Esophagus (tissue), 2 donors: ENCODE data around the gene GLI2. TPM values are rescaled to one million over a fixed set of nuclear protein-coding genes. Genes with fewer than 3 reads are reported as not detected.

Source experiments
- H3K27ac ChIP-seq, 2 donors: one replicate each; pipeline ENCODE4 v1.5.1; 2013; ENCODE audit warnings: low read depth in 2 of 2, mild to moderate bottlenecking in 2 of 2, inconsistent platforms in 1 of 2, low read length in 1 of 2, moderate library complexity in 1 of 2
- H3K27me3 ChIP-seq, 2 donors: one replicate each; pipeline ENCODE4 v1.6.1; 2013; ENCODE audit warnings: low read length in 2 of 2, control low read depth in 1 of 2, mild to moderate bottlenecking in 1 of 2; ENCODE audit not compliant: insufficient read depth in 2 of 2, control insufficient read depth in 1 of 2
- H3K36me3 ChIP-seq, 2 donors: one replicate each; pipeline ENCODE4 v1.6.1; 2013; ENCODE audit warnings: low read length in 1 of 2; ENCODE audit not compliant: control insufficient read depth in 2 of 2, insufficient read depth in 2 of 2
- H3K4me1 ChIP-seq, 2 donors: one replicate each; pipeline ENCODE4 v1.6.1; 2013; ENCODE audit warnings: low read length in 1 of 2; ENCODE audit not compliant: control insufficient read depth in 2 of 2, insufficient read depth in 2 of 2
- H3K4me3 ChIP-seq, 2 donors: one replicate each; pipeline ENCODE4 v1.5.1; 2013; ENCODE audit warnings: low read length in 2 of 2, mild to moderate bottlenecking in 2 of 2, low read depth in 1 of 2, moderate library complexity in 1 of 2
- H3K9me3 ChIP-seq, 2 donors: one replicate each; pipeline ENCODE4 v1.6.1; 2013; ENCODE audit warnings: mild to moderate bottlenecking in 2 of 2, low read depth in 1 of 2, low read length in 1 of 2, moderate library complexity in 1 of 2; ENCODE audit not compliant: control insufficient read depth in 2 of 2, insufficient read depth in 1 of 2
- WGBS, 2 donors: extraction: QIAGEN DNeasy Blood & Tissue Kit; methylation state at CpG; one replicate each; pipeline ENCODE4 v1.1.7; 2013; 5-methylcytosine and 5-hydroxymethylcytosine counted together
- polyA plus RNA-seq, 2 donors: library from polyadenylated mRNA; stranded (reverse); fragments of 200-250 nt; gene quantifications; one replicate each; pipeline ENCODE4 v1.2.3, GENCODE V29; 2013
- donor health status: healthy with polysubstance abuse.
- donor health status: Bipolar disorder and iron deficiency.

Gene GLI2
- polyA plus RNA-seq, 2 donors, result 0.31 to 0.35 TPM

GRCh38 chr2:120771781-120772208, 36.1 kb downstream of the GLI2 start:
- whole genome bisulfite sequencing, 2 donors, result 67 to 81% methylated on average over 5 of the region's 5 CpGs

GRCh38 chr2:120772261-120772660, 36.6 kb downstream of the GLI2 start:
- Histone ChIP-seq H3K4me3 (no peak overlapping the region), H3K4me1 (peaks cover 0 to 3% of the 10 kb centered on the region in 2 donors), H3K36me3 (no peaks in the 10 kb centered on the region), H3K27ac (no peak overlapping the region), H3K27me3 (no peaks in the 10 kb centered on the region), H3K9me3 (peaks cover 0 to 3% of the 10 kb centered on the region in 2 donors)
- WGBS, 2 donors, result 82 to 88% methylated on average over 5 of the region's 5 CpGs

More at GRCh38 chr2:120771781-120772208, 36.1 kb downstream of the GLI2 start:
- H3K27ac ChIP-seq, result no peak overlapping the region
- H3K4me3 ChIP-seq, result no peak overlapping the region
- no peaks in the 10 kb centered on the region for H3K27me3 ChIP-seq
- H3K36me3 ChIP-seq, result no peaks in the 10 kb centered on the region
- no peaks in the 10 kb centered on the region for H3K4me1 ChIP-seq
- H3K9me3 ChIP-seq, result peaks cover 0 to 3% of the 10 kb centered on the region in 2 donors

DNA sequence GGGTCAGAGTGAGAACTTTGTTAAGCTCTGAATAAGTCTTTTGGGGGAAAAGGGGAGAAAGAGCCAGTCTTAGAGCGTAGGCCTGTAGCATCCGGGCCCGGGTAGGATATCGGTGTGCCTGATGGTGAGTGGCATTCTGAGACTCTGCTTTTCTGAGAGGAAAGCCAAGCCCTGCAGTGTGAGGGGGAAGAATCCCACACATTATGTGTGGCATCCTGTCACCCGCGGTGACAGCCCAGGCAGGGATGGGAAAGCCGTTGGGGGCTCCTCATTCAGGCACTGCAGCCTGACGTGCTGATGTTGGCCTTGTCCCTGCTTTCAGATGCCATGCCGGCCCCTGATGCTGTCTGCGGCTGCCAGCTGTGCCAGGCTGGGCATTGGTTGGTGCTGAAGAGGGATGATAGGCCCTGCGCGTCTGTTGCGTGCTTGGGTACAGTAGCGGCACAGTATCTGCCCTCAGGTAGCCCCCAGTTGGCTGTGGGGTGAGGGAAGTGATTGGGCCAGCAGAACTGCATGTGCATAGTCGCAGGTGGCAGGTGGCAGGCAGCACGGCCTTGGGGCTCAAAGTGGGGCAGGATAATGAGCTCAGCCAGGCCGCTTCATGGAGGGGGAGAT, 37.6 kb downstream of the GLI2 start:
- no peaks in the 10 kb centered on the region for H3K27me3 ChIP-seq
- H3K4me3 ChIP-seq, result no peak overlapping the region
- H3K27ac ChIP-seq, result no peak overlapping the region
- WGBS, 2 donors, result 94 to 95% methylated on average over 17 of the region's 17 CpGs
- peaks cover 0 to 3% of the 10 kb centered on the region in 2 donors for H3K9me3 ChIP-seq
- H3K36me3 ChIP-seq, result no peaks in the 10 kb centered on the region
- H3K4me1 ChIP-seq, result peaks cover 0 to 3% of the 10 kb centered on the region in 2 donors

- WGBS, 2 donors, result 78 to 88% methylated on average over 5 of the region's 5 CpGs
- Histone ChIP-seq H3K4me1 (peaks cover 0 to 3% of the 10 kb centered on the region in 2 donors), H3K9me3 (peaks cover 0 to 3% of the 10 kb centered on the region in 2 donors), H3K27me3 (no peaks in the 10 kb centered on the region), H3K4me3 (no peak overlapping the region), H3K36me3 (no peaks in the 10 kb centered on the region), H3K27ac (no peak overlapping the region)
Observed at GRCh38 chr2:120774557-120775160, 39.0 kb downstream of the GLI2 start.

- Histone ChIP-seq H3K4me1 (peaks cover 0 to 3% of the 10 kb centered on the region in 2 donors), H3K9me3 (peaks cover 0 to 3% of the 10 kb centered on the region in 2 donors), H3K36me3 (no peaks in the 10 kb centered on the region), H3K4me3 (no peak overlapping the region), H3K27ac (no peak overlapping the region), H3K27me3 (no peaks in the 10 kb centered on the region)
- 90 to 93% methylated on average over 17 of the region's 17 CpGs for whole genome bisulfite sequencing, 2 donors
Observed at GRCh38 chr2:120775194-120775593, 39.5 kb downstream of the GLI2 start.

GRCh38 chr2:120775801-120776589, 40.3 kb downstream of the GLI2 start:
- 86 to 94% methylated on average over 15 of the region's 15 CpGs for WGBS, 2 donors
- H3K36me3 ChIP-seq, result no peaks in the 10 kb centered on the region
- H3K27ac ChIP-seq, result no peak overlapping the region
- no peak overlapping the region for H3K4me3 ChIP-seq
- H3K27me3 ChIP-seq, result no peaks in the 10 kb centered on the region
- peaks cover 0 to 3% of the 10 kb centered on the region in 2 donors for H3K4me1 ChIP-seq
- H3K9me3 ChIP-seq, result peaks cover 0 to 3% of the 10 kb centered on the region in 2 donors

DNA sequence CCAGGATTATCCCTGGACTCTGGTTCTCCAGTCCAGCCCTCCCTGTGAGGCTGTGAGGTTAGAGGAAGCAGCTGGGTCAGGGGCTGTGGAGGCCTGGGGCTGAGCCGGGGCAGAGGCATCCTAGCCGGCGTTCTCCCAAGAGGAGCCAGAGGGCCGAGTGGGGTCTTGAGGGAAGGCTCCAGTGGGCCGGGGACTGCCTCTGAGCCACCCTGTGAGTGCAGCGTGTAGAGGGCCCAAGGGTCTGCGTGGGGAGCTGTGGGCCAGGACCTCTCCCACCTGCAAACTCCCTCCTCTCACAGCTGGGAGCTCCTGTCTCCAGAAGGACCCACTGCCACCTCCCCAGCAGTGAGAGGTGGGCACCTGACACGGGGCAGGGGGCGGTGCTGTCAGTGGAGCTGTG, 41.0 kb downstream of the GLI2 start:
- 78 to 89% methylated on average over 9 of the region's 9 CpGs for WGBS, 2 donors
- Histone ChIP-seq H3K27me3 (no peaks in the 10 kb centered on the region), H3K9me3 (peaks cover 0 to 3% of the 10 kb centered on the region in 2 donors), H3K4me3 (no peak overlapping the region), H3K4me1 (peaks cover 0 to 3% of the 10 kb centered on the region in 2 donors), H3K36me3 (no peaks in the 10 kb centered on the region), H3K27ac (no peak overlapping the region)

DNA sequence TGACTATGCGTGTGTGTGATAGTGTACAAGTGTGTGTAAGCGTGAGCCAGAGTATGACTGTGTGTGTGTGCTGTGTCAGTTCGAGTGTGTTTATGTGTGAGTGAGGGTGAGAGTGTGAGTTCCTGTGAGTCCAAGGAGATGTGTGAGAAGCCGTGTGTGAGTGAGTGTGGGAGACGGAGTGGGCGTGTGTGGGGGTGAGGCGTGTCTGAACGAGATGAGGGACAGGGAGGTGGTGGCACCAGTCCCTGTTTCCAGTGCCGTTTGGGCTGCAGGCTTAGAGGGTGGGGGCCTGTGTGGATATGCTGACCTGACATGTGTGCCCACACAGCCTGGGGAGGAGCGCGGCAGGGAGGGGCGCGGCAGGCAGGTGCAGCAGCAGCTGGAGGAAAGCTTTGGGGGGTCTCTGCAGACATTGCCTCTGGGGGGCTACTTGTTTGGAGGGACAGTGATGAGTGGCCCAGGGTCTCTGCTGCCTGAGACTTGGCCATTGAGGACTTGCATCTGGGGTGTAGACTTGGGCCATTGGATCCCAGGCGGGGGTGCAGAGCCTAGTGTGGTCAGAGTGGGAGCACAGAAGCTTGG, 41.6 kb downstream of the GLI2 start:
- no peak overlapping the region for H3K27ac ChIP-seq
- peaks cover 0 to 3% of the 10 kb centered on the region in 2 donors for H3K9me3 ChIP-seq
- peaks cover 0 to 3% of the 10 kb centered on the region in 2 donors for H3K4me1 ChIP-seq
- H3K36me3 ChIP-seq, result no peaks in the 10 kb centered on the region
- no peak overlapping the region for H3K4me3 ChIP-seq
- no peaks in the 10 kb centered on the region for H3K27me3 ChIP-seq
- 69 to 76% methylated on average over 14 of the region's 14 CpGs for WGBS, 2 donors

- Histone ChIP-seq H3K4me1 (peaks cover under 1 to 3% of the 10 kb centered on the region in 2 donors), H3K27me3 (no peaks in the 10 kb centered on the region), H3K36me3 (no peaks in the 10 kb centered on the region), H3K9me3 (peaks cover 0 to 3% of the 10 kb centered on the region in 2 donors), H3K4me3 (no peak overlapping the region), H3K27ac (no peak overlapping the region)
- WGBS, 2 donors, result 90 to 91% methylated on average over 5 of the region's 5 CpGs
Observed at GRCh38 chr2:120777787-120778186, 42.1 kb downstream of the GLI2 start.
